Effector memory CD4-positive, alpha-beta T cell (primary cell): ENCODE results near the gene RELL2.

ENCODE experiments used
- DNase-seq, 3 donors: peaks; one replicate each; pipeline ENCODE4 v3.0.0-alpha.2; 2020
- H3K27ac ChIP-seq: 2 replicates; pipeline ENCODE4 v1.7.0; 2013; ENCODE audit warnings: mild to moderate bottlenecking, low read length, moderate library complexity; ENCODE audit not compliant: insufficient read depth, poor library complexity, severe bottlenecking
- H3K27me3 ChIP-seq: replicated peaks from 2 replicates; pipeline ENCODE4 v1.7.0; 2013; ENCODE audit warnings: mild to moderate bottlenecking, low read length; ENCODE audit not compliant: insufficient read depth, control insufficient read depth, poor library complexity, severe bottlenecking
- H3K36me3 ChIP-seq: 2 replicates; pipeline ENCODE4 v1.7.0; 2013; ENCODE audit warnings: mild to moderate bottlenecking, low read length, moderate library complexity; ENCODE audit not compliant: control insufficient read depth, insufficient read depth
- H3K4me1 ChIP-seq: 2 replicates; pipeline ENCODE4 v1.7.0; 2013; ENCODE audit warnings: low read length, mild to moderate bottlenecking; ENCODE audit not compliant: control insufficient read depth, insufficient read depth, poor library complexity, severe bottlenecking
- H3K4me3 ChIP-seq: 2 replicates; pipeline ENCODE4 v1.7.0; 2013; ENCODE audit warnings: low read length, low read depth, mild to moderate bottlenecking; ENCODE audit not compliant: insufficient read depth, poor library complexity, severe bottlenecking
- H3K9me3 ChIP-seq: 2 replicates; pipeline ENCODE4 v1.7.0; 2013; ENCODE audit warnings: mild to moderate bottlenecking, low read length, moderate library complexity; ENCODE audit not compliant: control insufficient read depth

RELL2 gene

DNA sequence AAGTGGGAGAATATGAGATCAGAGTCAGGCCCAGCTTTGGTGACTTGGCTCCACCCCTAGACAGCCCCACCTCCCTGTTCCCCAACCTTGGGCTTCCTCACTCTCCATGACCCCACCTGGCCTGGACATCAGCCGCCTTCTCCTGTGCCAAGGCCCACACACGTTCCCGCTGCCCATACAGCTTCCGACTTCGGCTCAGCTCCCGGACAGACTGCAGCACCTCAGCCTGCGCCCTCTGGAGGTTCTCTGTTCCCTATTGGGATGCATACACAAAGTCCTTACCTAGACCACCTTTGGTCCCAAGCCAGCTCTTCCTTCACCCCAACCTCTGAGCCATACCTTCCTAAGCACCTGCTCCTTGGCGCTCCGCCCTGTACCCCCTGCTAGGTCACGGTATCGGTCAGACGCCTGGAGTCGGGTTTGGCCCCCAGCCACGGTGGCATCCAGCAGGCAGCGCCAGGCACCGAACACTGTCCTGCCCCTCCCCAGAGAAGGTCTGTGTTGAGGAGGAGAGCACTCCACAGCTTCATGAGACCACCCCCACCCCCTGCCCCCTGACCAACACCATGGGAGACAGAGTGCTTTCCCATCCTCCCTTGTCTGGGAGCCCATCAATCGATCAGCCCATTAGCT is 12.4 kb downstream of the RELL2 start:
- DNase-seq, result no peak
- H3K27me3 ChIP-seq, result no peaks in the 10 kb centered on the region
- H3K4me3 ChIP-seq, result no peak overlapping the region
- no peaks in the 10 kb centered on the region for H3K9me3 ChIP-seq
- H3K27ac ChIP-seq, result no peak overlapping the region
- peaks cover 36% of the 10 kb centered on the region for H3K36me3 ChIP-seq
- H3K4me1 ChIP-seq, result peaks cover 8% of the 10 kb centered on the region

DNA sequence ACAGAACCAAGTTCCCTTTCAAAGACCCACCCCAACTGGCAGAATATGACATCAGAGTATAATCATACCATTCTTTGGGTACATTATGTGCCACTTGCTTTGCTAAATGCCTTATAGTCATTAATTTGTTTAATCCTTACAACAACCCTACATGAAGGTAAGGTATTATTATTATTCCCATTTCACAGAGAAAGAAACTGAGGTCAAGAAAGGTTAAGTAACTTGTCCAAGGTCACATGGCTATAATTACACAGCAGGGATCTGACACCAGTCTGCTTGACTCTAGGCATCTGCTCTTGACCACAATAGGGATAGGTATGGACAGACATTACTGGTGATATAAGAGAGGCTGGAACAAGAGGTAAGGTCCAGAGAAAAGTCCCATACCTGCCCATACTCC is 13.2 kb downstream of the RELL2 start:
- Histone ChIP-seq H3K36me3 (peaks cover 30% of the 10 kb centered on the region), H3K9me3 (no peaks in the 10 kb centered on the region), H3K27ac (no peak overlapping the region), H3K4me3 (no peak overlapping the region), H3K4me1 (peaks cover 8% of the 10 kb centered on the region), H3K27me3 (no peaks in the 10 kb centered on the region)
- DNase-seq, result no peak

DNA sequence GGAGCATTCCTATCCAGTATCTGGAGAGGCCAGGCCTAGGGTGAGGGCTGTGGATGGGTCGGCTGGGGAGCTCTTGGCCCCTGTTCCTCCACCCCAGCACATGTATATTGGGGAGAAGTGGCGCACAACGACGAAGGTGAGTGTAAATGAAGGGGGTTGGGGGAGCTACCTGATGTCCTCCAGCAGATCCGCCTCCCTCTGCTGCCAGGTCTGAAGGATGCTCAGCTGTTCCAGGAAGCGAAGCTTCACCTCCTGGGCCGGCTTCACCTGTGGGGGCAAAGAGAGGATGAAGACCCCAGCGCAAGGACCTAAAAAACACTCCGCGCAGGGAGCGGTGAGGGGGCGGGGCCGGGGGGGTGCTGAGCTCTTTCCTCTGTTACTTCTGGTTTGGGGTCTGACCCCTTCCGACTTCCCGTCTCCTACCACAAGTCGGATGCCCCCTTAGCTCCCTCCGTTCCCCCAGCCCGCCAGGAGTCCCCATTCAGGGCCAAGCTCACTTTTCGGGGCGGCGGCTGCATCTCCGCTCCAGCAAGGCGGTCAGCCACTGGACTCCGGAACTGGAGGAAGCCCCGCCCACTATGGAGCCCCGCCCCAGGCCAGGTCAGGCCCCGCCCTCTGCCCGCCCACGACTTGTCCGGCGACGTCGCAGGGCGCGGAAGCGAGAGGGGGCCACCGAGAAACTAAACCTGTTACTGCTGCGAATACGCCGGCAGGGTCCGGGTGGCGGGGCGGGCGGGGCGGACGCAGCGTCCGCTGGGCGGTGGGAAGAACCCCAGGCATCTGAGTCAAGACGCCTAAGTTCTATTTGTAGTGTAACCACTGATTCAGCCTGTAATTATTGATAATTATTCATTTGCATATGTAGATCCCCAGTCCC is 14.3 kb downstream of the RELL2 start, which contains the start of gene FCHSD1:
Gene FCHSD1, minus strand, starts transcription at position 568 of the 877 bp plus-strand sequence. Its CDS starts 50 bp downstream, at position 518.
- H3K9me3 ChIP-seq, result no peaks in the 10 kb centered on the region
- peak within 1 kb of the TSS; percentile 68 for H3K4me3 ChIP-seq
- no peaks in the 10 kb centered on the region for H3K27me3 ChIP-seq
- H3K36me3 ChIP-seq, result peaks cover 19% of the 10 kb centered on the region
- DNase-seq, result peak; percentile 73 to 77 (median 76)
- H3K4me1 ChIP-seq, result peaks cover 8% of the 10 kb centered on the region
- H3K27ac ChIP-seq, result peak within 1 kb of the TSS; percentile 72

DNA sequence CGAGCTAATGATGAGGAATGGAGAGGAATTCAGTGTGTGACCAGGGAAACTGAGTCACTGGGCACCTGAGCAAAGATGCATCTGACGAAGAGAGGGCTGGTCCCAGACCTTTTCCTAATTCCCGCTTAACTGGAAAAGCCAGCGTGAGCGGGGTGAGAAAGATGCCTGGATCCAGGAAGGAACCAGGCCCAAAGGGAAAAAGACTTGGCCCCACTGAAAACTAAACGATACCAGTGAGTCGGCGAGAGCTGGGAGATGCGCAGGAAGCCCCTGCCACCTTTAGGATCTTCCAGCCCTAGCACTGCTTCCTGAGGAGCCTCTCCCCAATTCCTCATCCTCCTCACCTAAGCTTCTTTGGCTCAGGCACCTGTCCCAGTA is 14.9 kb downstream of the RELL2 start:
- H3K36me3 ChIP-seq, result peaks cover 14% of the 10 kb centered on the region
- no peaks in the 10 kb centered on the region for H3K27me3 ChIP-seq
- peak overlapping the region; percentile 68 for H3K4me3 ChIP-seq
- H3K27ac ChIP-seq, result peak overlapping the region; percentile 72
- no peak for DNase-seq
- H3K9me3 ChIP-seq, result no peaks in the 10 kb centered on the region
- peaks cover 8% of the 10 kb centered on the region for H3K4me1 ChIP-seq

DNA sequence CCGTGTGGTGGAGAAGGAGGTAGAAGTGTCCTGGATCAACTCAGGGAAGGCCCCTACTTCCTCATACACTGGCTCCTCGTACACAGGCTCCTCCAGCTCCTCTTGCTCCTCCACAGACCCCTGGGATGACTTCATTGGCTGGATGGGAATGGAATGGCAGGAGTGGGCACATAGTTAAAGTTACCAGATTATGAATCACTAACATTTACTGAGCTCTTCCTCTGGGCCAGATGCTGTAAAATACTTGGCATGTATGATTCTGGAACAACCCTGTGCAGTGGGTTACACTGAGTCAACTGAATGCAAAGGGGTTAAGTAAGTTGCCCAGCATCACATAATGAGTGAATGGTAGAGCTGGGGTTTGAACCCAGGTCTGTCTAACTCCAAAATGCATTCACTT is 17.5 kb downstream of the RELL2 start:
- Histone ChIP-seq H3K27me3 (no peaks in the 10 kb centered on the region), H3K36me3 (no peaks in the 10 kb centered on the region), H3K27ac (no peak overlapping the region), H3K9me3 (no peaks in the 10 kb centered on the region), H3K4me3 (no peak overlapping the region), H3K4me1 (peaks cover 8% of the 10 kb centered on the region)
- no peak for DNase-seq

DNA sequence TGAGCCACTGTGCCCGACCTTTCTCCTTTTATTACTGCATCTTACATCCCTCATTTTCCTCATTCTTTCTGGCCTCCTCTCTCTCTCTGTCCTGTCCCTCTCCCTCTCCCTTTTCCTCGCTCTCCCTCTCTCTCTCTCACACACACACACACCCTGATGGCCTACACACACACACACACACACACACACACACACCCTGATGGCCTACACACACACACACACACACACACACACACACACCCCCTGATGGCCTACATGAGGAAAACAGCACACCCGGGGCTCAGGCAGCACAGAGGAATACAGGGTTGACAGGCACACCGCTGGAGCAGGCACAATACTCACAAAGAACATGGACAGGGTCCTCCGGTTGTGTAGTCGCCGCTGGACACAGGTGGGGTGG is 18.2 kb downstream of the RELL2 start:
- Histone ChIP-seq H3K9me3 (no peaks in the 10 kb centered on the region), H3K27ac (no peak overlapping the region), H3K4me3 (no peak overlapping the region), H3K36me3 (no peaks in the 10 kb centered on the region), H3K27me3 (no peaks in the 10 kb centered on the region), H3K4me1 (peaks cover 8% of the 10 kb centered on the region)
- DNase-seq, result no peak

DNA sequence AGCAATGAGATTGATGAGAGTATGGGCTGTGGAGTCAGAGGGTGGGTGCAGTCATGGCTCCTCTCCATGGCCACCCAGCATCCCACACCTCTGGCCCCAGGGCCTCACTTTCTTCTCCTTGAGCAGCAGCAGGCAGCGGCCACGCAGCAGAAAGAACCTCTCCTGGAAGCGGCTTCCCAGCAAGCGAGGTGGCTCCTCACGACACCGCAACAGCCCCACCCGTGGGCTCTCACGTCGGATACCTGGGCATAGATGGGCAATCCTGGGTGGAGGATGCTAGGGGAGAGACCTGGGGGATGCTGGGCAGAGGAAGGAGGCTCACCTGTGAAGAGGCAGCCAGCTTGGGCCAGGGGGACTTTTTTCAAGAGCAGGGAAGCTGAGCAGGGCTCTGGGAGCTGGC is 19.6 kb downstream of the RELL2 start:
- Histone ChIP-seq H3K27me3 (no peaks in the 10 kb centered on the region), H3K9me3 (no peaks in the 10 kb centered on the region), H3K36me3 (no peaks in the 10 kb centered on the region), H3K4me1 (no peaks in the 10 kb centered on the region), H3K27ac (no peak overlapping the region), H3K4me3 (no peak overlapping the region)
- no peak for DNase-seq

DNA sequence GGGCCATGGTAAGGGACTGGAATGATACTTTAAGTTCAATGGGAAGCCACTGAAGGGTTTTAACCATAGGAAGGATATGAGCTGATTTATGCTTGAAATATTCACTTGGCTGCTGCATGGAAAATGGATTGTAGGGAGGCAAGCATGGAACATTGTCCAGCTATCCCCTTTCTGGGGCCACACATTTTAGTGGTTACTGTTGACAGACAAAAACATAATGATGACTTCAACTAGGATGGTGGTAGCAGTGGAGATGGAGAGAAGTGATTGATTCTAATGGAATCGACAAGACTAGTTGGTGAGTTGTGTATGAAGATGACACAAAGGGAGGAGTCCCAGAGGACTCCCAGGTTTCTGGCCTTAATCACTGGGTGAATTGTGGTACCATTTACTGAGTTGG is 20.6 kb downstream of the RELL2 start:
- Histone ChIP-seq H3K4me1 (no peaks in the 10 kb centered on the region), H3K36me3 (no peaks in the 10 kb centered on the region), H3K27ac (no peak overlapping the region)

DNA sequence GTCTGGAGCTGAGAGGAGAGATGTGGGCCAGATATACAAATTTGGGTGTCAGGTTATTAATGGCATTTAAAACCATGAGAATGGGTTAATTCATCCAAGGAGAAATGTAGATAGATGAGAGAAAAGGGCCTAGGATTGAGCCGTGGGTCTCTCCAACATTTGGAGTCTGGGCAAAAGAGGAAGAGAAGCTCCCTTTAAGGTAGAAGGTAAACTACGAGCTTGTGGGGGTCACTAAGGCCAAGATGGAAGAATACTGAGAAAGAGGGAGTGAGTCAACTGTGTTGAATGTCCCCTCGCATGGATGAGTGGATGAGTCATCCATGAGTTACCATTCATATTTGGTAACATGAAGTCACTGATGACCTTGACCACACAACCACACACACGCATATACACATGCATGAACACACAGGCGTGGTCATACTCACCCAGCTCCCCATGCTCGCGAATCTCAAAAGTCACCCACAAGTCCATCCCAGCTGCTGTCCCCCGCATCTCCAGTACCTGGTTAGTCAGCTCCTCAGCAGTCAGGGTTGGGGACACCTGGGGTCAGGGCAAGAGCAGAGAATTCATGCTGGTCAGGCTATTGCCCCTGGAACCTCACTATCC is 21.2 kb downstream of the RELL2 start:
- no peak overlapping the region for H3K27ac ChIP-seq
- no peaks in the 10 kb centered on the region for H3K36me3 ChIP-seq

More for the DNA sequence above, 20.6 kb downstream of the RELL2 start:
- Histone ChIP-seq H3K9me3 (no peaks in the 10 kb centered on the region), H3K27me3 (no peaks in the 10 kb centered on the region), H3K4me3 (no peak overlapping the region)
- DNase-seq, result no peak

DNA sequence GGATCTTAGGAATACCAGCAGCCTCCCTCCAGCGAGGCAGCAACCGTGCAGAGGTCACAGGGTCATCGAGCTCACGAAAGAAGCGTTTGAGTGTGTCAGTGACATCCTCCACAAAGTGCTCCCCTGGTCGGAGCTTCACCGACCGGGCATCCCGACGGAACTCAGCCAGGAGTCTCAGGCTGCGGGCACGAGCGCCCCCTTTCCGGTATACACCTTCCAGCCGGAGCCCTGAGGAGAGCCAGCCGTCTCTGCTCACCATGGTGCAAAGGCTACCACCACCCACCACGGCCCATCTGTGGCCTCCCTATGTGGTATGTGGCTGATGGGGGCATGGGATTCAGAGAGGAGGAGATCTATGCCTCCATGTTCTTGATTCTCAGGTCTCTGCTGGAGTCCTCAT is 25.2 kb downstream of the RELL2 start:
- H3K4me1 ChIP-seq, result no peaks in the 10 kb centered on the region
- H3K9me3 ChIP-seq, result no peaks in the 10 kb centered on the region
- H3K27me3 ChIP-seq, result no peaks in the 10 kb centered on the region
- DNase-seq, result no peak
- H3K36me3 ChIP-seq, result no peaks in the 10 kb centered on the region
- H3K4me3 ChIP-seq, result no peak overlapping the region
- no peak overlapping the region for H3K27ac ChIP-seq

More for the DNA sequence above, 21.2 kb downstream of the RELL2 start:
- H3K27me3 ChIP-seq, result no peaks in the 10 kb centered on the region
- no peak for DNase-seq
- no peaks in the 10 kb centered on the region for H3K4me1 ChIP-seq
- H3K9me3 ChIP-seq, result no peaks in the 10 kb centered on the region
- no peak overlapping the region for H3K4me3 ChIP-seq
